ENCODE results near the gene LRRC32.
A peak's percentile ranks its signal among the peaks of the same experiment; 100 is the strongest.

LRRC32 gene

DNA sequence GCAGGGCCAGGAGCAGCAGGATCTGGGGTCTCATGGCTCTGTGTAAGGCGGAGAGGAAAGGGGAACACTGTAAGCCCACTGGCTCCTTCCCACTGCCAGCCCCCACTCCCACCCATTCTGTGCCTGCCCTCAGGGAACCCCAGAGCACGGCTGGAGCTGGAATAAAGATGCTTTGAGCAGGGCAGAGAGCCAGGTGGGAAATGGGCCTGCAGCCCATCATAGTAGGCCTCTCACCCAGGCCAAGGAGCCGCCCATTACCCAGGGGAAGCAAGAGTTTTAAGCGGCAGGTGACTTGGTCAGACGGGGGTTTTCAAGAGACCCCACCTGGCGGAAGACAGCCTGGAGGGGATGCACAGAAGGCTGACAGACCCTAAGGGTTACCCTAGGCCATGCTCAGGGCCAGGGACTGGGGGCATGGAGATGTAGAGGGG is 4.6 kb downstream of the LRRC32 start:
- peak overlapping the region in 3 of 5 donors; percentile 76 to 84 (median 77) for H3K4me3 ChIP-seq (ENCODE audit: low read depth in 1 of 5, low read length in 5 of 5)
- peaks cover 10 to 72% (median 64%) of the 10 kb centered on the region in 5 donors for H3K4me1 ChIP-seq (ENCODE audit: control insufficient read depth in 5 of 5, insufficient read depth in 5 of 5, low read length in 5 of 5)
- peak overlapping the region; percentile 40 for H3K27ac ChIP-seq (ENCODE audit: low read depth, low read length)
- peaks cover 0 to 42% (median 31%) of the 10 kb centered on the region in 5 donors for H3K36me3 ChIP-seq (ENCODE audit: control insufficient read depth in 5 of 5, insufficient read depth in 5 of 5, low read length in 5 of 5)
- peaks cover 0 to 4% (median 0%) of the 10 kb centered on the region in 5 donors for H3K27me3 ChIP-seq (ENCODE audit: control insufficient read depth in 5 of 5, insufficient read depth in 4 of 5, low read length in 5 of 5)
- H3K9me3 ChIP-seq (ENCODE audit: control insufficient read depth in 5 of 5, low read length in 5 of 5), result no peaks in the 10 kb centered on the region
- peak overlapping the region in 4 of 5 donors; percentile 13 to 86 (median 59) for H3K9ac ChIP-seq (ENCODE audit: low read length in 5 of 5)

DNA sequence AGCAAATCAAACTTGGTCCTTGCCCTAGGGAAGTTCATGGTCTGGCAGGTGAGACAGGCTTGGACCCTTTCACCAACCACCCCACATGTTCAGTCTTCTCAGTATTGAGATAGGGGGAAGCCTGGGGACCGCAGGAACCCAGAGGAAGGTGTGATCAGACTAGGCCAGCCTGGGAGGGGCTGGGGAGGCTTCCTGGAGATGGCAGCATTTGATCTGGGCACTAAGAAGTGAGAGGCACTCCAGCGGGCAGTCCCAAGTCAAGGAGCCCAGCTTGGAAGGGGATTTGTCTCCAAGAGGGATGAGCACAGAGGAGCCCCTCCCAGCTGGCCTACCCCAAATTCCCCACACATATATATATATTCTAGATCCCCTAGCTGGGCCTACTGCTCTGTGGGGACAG is 5.4 kb downstream of the LRRC32 start:
- Histone ChIP-seq H3K4me3 (ENCODE audit: low read depth in 1 of 5, low read length in 5 of 5) (no peak overlapping the region), H3K27ac (ENCODE audit: low read depth, low read length) (peak overlapping the region; percentile 40), H3K9me3 (ENCODE audit: control insufficient read depth in 5 of 5, low read length in 5 of 5) (no peaks in the 10 kb centered on the region), H3K9ac (ENCODE audit: low read length in 5 of 5) (peak overlapping the region in 2 of 5 donors; percentile 26 to 33), H3K4me1 (ENCODE audit: control insufficient read depth in 5 of 5, insufficient read depth in 5 of 5, low read length in 5 of 5) (peaks cover 10 to 64% (median 58%) of the 10 kb centered on the region in 5 donors), H3K36me3 (ENCODE audit: control insufficient read depth in 5 of 5, insufficient read depth in 5 of 5, low read length in 5 of 5) (peaks cover 0 to 50% (median 38%) of the 10 kb centered on the region in 5 donors), H3K27me3 (ENCODE audit: control insufficient read depth in 5 of 5, insufficient read depth in 4 of 5, low read length in 5 of 5) (peaks cover 0 to 4% (median 0%) of the 10 kb centered on the region in 5 donors)

DNA sequence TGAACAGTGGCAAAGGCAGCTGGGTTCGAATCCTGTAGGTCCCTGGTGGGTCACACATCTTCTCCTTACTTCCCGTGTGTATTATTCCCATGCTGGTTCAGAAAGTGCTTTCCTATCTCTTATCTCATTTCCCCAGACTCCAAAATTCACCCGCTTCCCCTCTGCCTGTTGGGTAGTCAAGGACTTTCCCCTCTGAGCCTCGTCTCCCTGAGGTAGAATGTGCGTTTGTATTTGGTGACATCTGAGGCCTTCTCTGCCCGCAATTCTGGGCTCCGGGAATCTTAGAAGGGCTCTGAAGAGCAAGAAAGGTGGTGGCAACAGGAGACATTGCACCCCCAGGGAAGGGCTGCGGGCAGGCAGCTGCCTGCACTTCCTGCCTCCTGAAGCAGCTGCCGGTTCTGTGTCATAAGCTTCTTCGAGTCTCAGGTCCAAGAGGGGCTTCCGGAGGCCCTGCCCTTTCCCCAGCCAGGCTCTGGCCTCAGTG is 5.9 kb downstream of the LRRC32 start:
- peaks cover 0 to 56% (median 44%) of the 10 kb centered on the region in 5 donors for H3K36me3 ChIP-seq (ENCODE audit: control insufficient read depth in 5 of 5, insufficient read depth in 5 of 5, low read length in 5 of 5)
- peaks cover 10 to 60% (median 52%) of the 10 kb centered on the region in 5 donors for H3K4me1 ChIP-seq (ENCODE audit: control insufficient read depth in 5 of 5, insufficient read depth in 5 of 5, low read length in 5 of 5)
- peak overlapping the region in 2 of 5 donors; percentile 26 to 33 for H3K9ac ChIP-seq (ENCODE audit: low read length in 5 of 5)
- H3K9me3 ChIP-seq (ENCODE audit: control insufficient read depth in 5 of 5, low read length in 5 of 5), result no peaks in the 10 kb centered on the region
- H3K27ac ChIP-seq (ENCODE audit: low read depth, low read length), result peak overlapping the region; percentile 40
- H3K27me3 ChIP-seq (ENCODE audit: control insufficient read depth in 5 of 5, insufficient read depth in 4 of 5, low read length in 5 of 5), result peaks cover 0 to 4% (median 0%) of the 10 kb centered on the region in 5 donors
- no peak overlapping the region for H3K4me3 ChIP-seq (ENCODE audit: low read depth in 1 of 5, low read length in 5 of 5)

DNA sequence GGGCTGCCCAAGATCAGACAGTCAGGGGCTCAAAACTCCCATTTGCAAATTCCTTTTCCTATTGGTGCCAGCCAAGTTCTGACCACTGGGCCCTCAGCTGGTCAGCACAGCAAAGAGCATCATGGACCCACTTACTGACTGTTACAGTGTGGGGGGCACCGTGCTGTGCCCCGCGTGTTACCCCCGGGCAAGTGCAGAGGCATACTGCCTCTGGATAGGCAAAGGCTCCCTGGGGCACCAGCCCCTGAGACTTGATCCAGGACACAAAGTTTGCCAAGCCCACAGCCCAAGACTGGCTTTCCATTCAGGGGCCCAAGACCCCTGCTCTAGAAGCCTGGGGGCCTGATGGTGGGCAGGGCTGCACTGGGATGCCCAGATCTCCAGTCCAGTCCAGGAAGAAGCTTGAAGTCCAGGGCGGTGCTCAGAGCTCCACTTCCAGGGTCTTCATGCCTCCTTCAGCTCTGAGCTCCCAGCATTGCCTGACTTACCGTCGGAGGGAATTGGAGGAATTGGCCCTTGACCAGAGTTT is 6.6 kb downstream of the LRRC32 start:
- H3K4me1 ChIP-seq (ENCODE audit: control insufficient read depth in 5 of 5, insufficient read depth in 5 of 5, low read length in 5 of 5), result peaks cover 10 to 58% (median 50%) of the 10 kb centered on the region in 5 donors
- no peak overlapping the region for H3K9ac ChIP-seq (ENCODE audit: low read length in 5 of 5)

DNA sequence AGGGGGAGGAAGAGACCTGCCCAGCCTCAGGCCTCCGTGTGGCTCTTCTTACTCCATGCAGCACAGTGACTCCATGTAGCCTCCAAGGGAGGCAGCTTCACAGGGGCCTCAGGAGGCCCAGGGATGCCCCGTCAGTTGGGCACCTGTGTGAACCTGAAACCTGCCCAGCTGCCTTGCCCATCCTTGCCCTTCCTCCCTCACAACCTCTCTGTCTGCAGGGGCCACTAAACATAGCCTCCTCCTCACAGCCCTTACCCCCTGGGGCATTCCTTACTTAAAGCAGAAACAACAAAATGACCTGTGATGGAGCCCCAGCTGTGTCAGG is 7.1 kb downstream of the LRRC32 start:
- Histone ChIP-seq H3K4me3 (ENCODE audit: low read depth in 1 of 5, low read length in 5 of 5) (no peak overlapping the region), H3K4me1 (ENCODE audit: control insufficient read depth in 5 of 5, insufficient read depth in 5 of 5, low read length in 5 of 5) (peaks cover 8 to 56% (median 48%) of the 10 kb centered on the region in 5 donors), H3K27me3 (ENCODE audit: control insufficient read depth in 5 of 5, insufficient read depth in 4 of 5, low read length in 5 of 5) (peaks cover 0 to 2% (median 0%) of the 10 kb centered on the region in 5 donors), H3K9ac (ENCODE audit: low read length in 5 of 5) (no peak overlapping the region), H3K27ac (ENCODE audit: low read depth, low read length) (no peak overlapping the region), H3K9me3 (ENCODE audit: control insufficient read depth in 5 of 5, low read length in 5 of 5) (no peaks in the 10 kb centered on the region), H3K36me3 (ENCODE audit: control insufficient read depth in 5 of 5, insufficient read depth in 5 of 5, low read length in 5 of 5) (peaks cover 0 to 67% (median 56%) of the 10 kb centered on the region in 5 donors)

More for the DNA sequence above, 6.6 kb downstream of the LRRC32 start:
- no peaks in the 10 kb centered on the region for H3K9me3 ChIP-seq (ENCODE audit: control insufficient read depth in 5 of 5, low read length in 5 of 5)
- H3K27me3 ChIP-seq (ENCODE audit: control insufficient read depth in 5 of 5, insufficient read depth in 4 of 5, low read length in 5 of 5), result peaks cover 0 to 4% (median 0%) of the 10 kb centered on the region in 5 donors
- H3K4me3 ChIP-seq (ENCODE audit: low read depth in 1 of 5, low read length in 5 of 5), result no peak overlapping the region
- no peak overlapping the region for H3K27ac ChIP-seq (ENCODE audit: low read depth, low read length)
- H3K36me3 ChIP-seq (ENCODE audit: control insufficient read depth in 5 of 5, insufficient read depth in 5 of 5, low read length in 5 of 5), result peaks cover 0 to 62% (median 50%) of the 10 kb centered on the region in 5 donors

DNA sequence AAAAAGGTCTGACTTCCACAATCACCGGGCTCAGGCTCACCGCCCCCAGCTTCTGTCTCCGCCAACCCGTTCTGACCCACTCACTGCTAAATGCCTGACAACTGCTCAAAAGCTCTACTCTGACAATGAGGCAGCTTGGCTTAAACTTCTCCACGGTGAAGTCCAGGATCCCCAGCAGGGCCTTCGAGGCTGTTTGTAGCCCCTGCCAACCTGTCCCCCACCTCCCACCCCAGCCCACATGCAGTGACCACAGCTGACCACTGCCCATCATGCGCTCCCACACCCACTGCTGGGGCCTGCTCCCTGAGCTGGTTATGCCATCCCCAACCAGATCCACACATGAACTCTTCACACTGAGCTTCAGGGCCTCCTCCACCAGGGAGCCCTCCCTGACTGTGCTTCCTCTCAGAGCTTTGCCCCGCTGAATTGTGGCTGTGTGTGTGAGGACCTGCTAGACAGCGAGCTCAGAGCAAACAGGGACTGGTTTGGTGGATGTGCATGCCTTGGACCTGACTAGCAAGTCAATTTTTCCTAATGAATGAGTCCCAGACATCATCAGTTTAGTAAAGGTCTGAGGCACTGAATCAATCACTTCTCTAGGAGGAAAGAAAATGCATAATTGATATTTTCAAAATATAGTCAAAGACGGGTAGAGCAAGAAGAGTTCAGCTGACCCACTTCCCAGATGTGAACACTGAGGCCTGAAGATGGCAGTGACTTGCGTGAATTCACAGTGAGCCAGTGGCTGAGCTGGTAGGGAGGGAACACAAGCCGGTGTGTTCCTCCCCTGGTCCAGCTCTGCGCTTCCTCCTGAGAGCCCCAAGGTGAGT is 7.7 kb downstream of the LRRC32 start:
- Histone ChIP-seq H3K36me3 (ENCODE audit: control insufficient read depth in 5 of 5, insufficient read depth in 5 of 5, low read length in 5 of 5) (peaks cover 0 to 73% (median 61%) of the 10 kb centered on the region in 5 donors), H3K27ac (ENCODE audit: low read depth, low read length) (no peak overlapping the region)

DNA sequence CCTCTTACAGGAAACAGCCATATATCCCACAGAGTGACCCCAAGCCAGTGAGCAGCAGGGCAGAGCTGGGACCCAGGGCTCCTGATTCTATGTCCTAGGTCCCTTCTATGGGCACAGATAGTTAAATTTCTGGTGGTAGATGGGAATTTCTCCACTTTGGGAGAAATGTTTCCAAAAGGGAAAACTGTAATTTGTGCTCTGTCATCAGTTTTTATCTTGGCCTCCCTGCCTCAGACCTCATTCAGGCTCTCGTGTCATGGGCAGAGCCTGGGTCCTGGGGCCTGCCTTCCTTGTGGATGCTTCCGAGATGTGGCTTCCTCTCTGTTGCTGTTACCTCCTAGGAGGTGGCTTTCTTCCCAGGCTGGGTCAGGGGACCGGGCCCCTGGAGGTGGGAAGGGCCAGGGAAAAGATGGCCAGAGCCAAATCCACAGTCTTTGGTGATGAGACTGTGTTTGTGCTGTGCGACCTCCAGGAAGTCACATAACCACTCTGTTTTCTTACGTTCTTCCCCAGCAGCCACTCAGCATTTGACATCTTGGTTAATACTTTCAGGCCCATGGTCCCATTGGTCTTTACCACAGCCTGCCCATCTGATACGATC is 8.6 kb downstream of the LRRC32 start:
- H3K4me3 ChIP-seq (ENCODE audit: low read depth in 1 of 5, low read length in 5 of 5), result no peak overlapping the region
- no peaks in the 10 kb centered on the region for H3K27me3 ChIP-seq (ENCODE audit: control insufficient read depth in 5 of 5, insufficient read depth in 4 of 5, low read length in 5 of 5)
- H3K9ac ChIP-seq (ENCODE audit: low read length in 5 of 5), result no peak overlapping the region
- no peak overlapping the region for H3K27ac ChIP-seq (ENCODE audit: low read depth, low read length)
- H3K9me3 ChIP-seq (ENCODE audit: control insufficient read depth in 5 of 5, low read length in 5 of 5), result no peaks in the 10 kb centered on the region
- H3K36me3 ChIP-seq (ENCODE audit: control insufficient read depth in 5 of 5, insufficient read depth in 5 of 5, low read length in 5 of 5), result peaks cover 0 to 80% (median 70%) of the 10 kb centered on the region in 5 donors
- peaks cover 10 to 49% (median 38%) of the 10 kb centered on the region in 5 donors for H3K4me1 ChIP-seq (ENCODE audit: control insufficient read depth in 5 of 5, insufficient read depth in 5 of 5, low read length in 5 of 5)

More for the DNA sequence above, 7.7 kb downstream of the LRRC32 start:
- Histone ChIP-seq H3K27me3 (ENCODE audit: control insufficient read depth in 5 of 5, insufficient read depth in 4 of 5, low read length in 5 of 5) (peaks cover 0 to 1% (median 0%) of the 10 kb centered on the region in 5 donors), H3K9ac (ENCODE audit: low read length in 5 of 5) (no peak overlapping the region), H3K9me3 (ENCODE audit: control insufficient read depth in 5 of 5, low read length in 5 of 5) (no peaks in the 10 kb centered on the region), H3K4me3 (ENCODE audit: low read depth in 1 of 5, low read length in 5 of 5) (no peak overlapping the region), H3K4me1 (ENCODE audit: control insufficient read depth in 5 of 5, insufficient read depth in 5 of 5, low read length in 5 of 5) (peaks cover 8 to 51% (median 42%) of the 10 kb centered on the region in 5 donors)

DNA sequence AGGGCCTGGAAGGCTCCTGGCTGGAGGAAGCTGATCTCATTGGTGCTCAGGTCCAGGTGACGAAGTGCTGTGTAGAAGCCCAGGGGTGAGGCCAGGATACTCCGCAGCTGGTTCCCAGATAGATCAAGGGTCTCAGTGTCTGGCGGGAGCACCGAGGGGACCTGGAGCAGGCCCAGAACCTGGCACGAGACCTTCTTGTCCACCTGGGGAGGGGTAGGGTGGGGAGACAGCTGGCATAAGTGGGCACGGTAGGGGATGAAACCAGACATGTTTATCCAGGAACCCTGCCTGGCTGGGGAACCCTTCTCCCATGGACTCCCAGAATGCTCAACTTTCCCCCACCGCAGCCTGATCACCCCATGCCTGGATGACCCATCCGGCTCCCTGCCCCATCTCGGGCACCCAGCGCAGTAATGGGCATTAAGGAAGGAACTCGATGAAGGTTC is 9.2 kb downstream of the LRRC32 start:
- Histone ChIP-seq H3K9ac (ENCODE audit: low read length in 5 of 5) (no peak overlapping the region), H3K4me1 (ENCODE audit: control insufficient read depth in 5 of 5, insufficient read depth in 5 of 5, low read length in 5 of 5) (peaks cover 9 to 49% (median 37%) of the 10 kb centered on the region in 5 donors), H3K27ac (ENCODE audit: low read depth, low read length) (no peak overlapping the region), H3K36me3 (ENCODE audit: control insufficient read depth in 5 of 5, insufficient read depth in 5 of 5, low read length in 5 of 5) (peaks cover 0 to 80% (median 70%) of the 10 kb centered on the region in 5 donors), H3K4me3 (ENCODE audit: low read depth in 1 of 5, low read length in 5 of 5) (no peak overlapping the region), H3K9me3 (ENCODE audit: control insufficient read depth in 5 of 5, low read length in 5 of 5) (no peaks in the 10 kb centered on the region), H3K27me3 (ENCODE audit: control insufficient read depth in 5 of 5, insufficient read depth in 4 of 5, low read length in 5 of 5) (no peaks in the 10 kb centered on the region)

DNA sequence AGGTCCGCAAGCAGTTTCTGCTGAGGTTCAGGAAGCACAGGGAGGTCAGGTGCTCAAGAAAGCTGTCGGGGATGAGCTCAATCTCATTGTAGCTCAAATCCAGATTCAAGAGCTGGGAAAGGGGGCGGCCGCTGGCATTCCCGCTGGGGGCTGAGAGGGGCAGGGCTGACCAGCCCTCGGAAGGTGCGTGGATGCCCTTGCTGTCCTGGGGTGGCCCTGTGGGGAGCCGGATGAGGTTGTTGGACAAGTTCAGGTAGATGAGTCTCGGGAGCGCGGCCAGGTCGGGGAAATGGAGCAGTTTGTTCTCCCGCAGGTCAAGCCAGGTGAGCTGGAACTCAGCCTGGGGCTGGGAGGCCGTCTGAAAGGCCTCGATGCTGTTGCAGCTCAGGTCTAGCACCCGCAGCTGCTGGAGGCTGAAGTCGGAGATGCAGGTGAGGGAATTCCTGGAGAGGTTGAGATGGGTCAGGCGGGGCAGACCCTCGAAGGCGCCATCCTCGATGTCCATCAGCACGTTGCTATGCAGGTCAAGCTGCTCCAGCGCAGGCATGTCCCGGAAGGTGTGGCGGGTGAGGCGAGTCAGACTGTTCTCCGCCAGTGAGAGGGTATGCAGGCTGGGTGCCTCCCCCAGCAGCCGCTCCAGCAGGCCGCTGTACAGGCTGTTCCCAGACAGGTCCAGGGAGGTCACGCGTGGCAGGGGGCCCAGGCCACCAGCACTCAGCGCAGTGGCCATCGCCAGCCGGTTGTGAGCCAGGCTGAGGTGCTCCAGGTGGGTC is 9.8 kb downstream of the LRRC32 start:
- H3K27me3 ChIP-seq (ENCODE audit: control insufficient read depth in 5 of 5, insufficient read depth in 4 of 5, low read length in 5 of 5), result no peaks in the 10 kb centered on the region
- no peak overlapping the region for H3K4me3 ChIP-seq (ENCODE audit: low read depth in 1 of 5, low read length in 5 of 5)
- no peak overlapping the region for H3K9ac ChIP-seq (ENCODE audit: low read length in 5 of 5)
- no peak overlapping the region for H3K27ac ChIP-seq (ENCODE audit: low read depth, low read length)
- no peaks in the 10 kb centered on the region for H3K9me3 ChIP-seq (ENCODE audit: control insufficient read depth in 5 of 5, low read length in 5 of 5)
- peaks cover 0 to 79% (median 70%) of the 10 kb centered on the region in 5 donors for H3K36me3 ChIP-seq (ENCODE audit: control insufficient read depth in 5 of 5, insufficient read depth in 5 of 5, low read length in 5 of 5)
- peaks cover 8 to 49% (median 37%) of the 10 kb centered on the region in 5 donors for H3K4me1 ChIP-seq (ENCODE audit: control insufficient read depth in 5 of 5, insufficient read depth in 5 of 5, low read length in 5 of 5)

Data from subcutaneous abdominal adipose tissue (tissue), 5 donors.